Gastroesophageal sphincter (tissue), 4 donors: ENCODE results near the gene TATDN2. TPM values are rescaled to one million over a fixed set of nuclear protein-coding genes. Genes with fewer than 3 reads are reported as not detected.
"Not testable (repeated sequence)": the region's sequence is repeated elsewhere in the genome, so short reads cannot be mapped to it uniquely, and the experiment has no call there.

Experiments used
- ATAC-seq: fragments of 150-250 bp; one replicate; pipeline ENCODE4 v1.9.1; 2016; ENCODE audit warnings: mild to moderate bottlenecking, moderate library complexity
- H3K27ac ChIP-seq, 4 donors: fragments of 200-600 bp; sonication (generic) in 3 of 4; 1 replicate in 3 of 4; 2 replicates in 1 of 4; pipeline ENCODE4 v1.5.1; 2016 to 2019
- H3K27me3 ChIP-seq: fragments of 200-600 bp; sonication (generic); one replicate; pipeline ENCODE4 v1.5.1; 2019
- H3K36me3 ChIP-seq, 2 donors: fragments of 200-600 bp; sonication (generic); one replicate each; pipeline ENCODE4 v1.5.1; 2019; ENCODE audit warnings: control low read depth in 1 of 2
- H3K4me1 ChIP-seq, 3 donors: fragments of 200-600 bp; sonication (generic); 1 replicate in 2 of 3; 2 replicates in 1 of 3; pipeline ENCODE4 v1.5.1; 2016 to 2019; ENCODE audit warnings: control low read depth in 2 of 3
- H3K4me3 ChIP-seq, 2 donors: fragments of 200-600 bp; sonication (generic); one replicate each; pipeline ENCODE4 v1.5.1; 2019; ENCODE audit warnings: mild to moderate bottlenecking in 1 of 2, moderate library complexity in 1 of 2
- H3K9me3 ChIP-seq, 3 donors: fragments of 200-600 bp; sonication (generic); one replicate each; pipeline ENCODE4 v1.5.1; 2017 to 2019; ENCODE audit warnings: control low read depth in 2 of 3
- EP300 ChIP-seq: sonication (generic); formaldehyde crosslinking; IDR thresholded peaks from one replicate; pipeline ENCODE4 v1.6.1; 2017; ENCODE audit warnings: antibody characterized with exemption, mild to moderate bottlenecking
- POLR2A ChIP-seq, 2 donors: fragments of 450-650 bp; IDR thresholded peaks; one replicate each; pipeline ENCODE4 v1.6.1; 2017; ENCODE audit warnings: antibody characterized with exemption in 2 of 2, mild to moderate bottlenecking in 2 of 2, moderate library complexity in 1 of 2
- POLR2AphosphoS5 ChIP-seq: sonication (generic); formaldehyde crosslinking; IDR thresholded peaks from one replicate; pipeline ENCODE4 v1.6.1; 2017; ENCODE audit warnings: antibody characterized with exemption
- WGBS, 2 donors: methylation state at CpG; one replicate each; pipeline ENCODE4 v1.1.5; 2018; ENCODE audit warnings: low coverage in 1 of 2; 5-methylcytosine and 5-hydroxymethylcytosine counted together
- total RNA-seq, 4 donors: library from RNA; depleted of rRNA; stranded (reverse); fragments of >200 nt; gene quantifications; one replicate each; pipeline ENCODE4 v1.1.0, GENCODE V29; 2016
- TF ChIP-seq, protein P1 (sequence below), 4 experiments: fragments of 200-600 bp in 2 of 4; fragments of 450-650 bp in 2 of 4; sonication (generic) in 1 of 4; IDR thresholded peaks; one replicate each; pipeline ENCODE4 v1.5.1; 2017 to 2019; ENCODE audit warnings: antibody characterized with exemption in 4 of 4, mild to moderate bottlenecking in 2 of 4, moderate library complexity in 2 of 4

The TATDN2 gene
- total RNA-seq, 4 donors from 2014 or later, result 10.0 to 28.4 (median 22.6) TPM

GRCh38 chr3:10268116-10268515 lies 19.9 kb downstream of the TATDN2 start:
- TF ChIP-seq POLR2A (IDR thresholded peaks at IDR 0.05) (no peak), POLR2AphosphoS5 (no peak), EP300 (no peak)
- TF ChIP-seq, protein P1, sequence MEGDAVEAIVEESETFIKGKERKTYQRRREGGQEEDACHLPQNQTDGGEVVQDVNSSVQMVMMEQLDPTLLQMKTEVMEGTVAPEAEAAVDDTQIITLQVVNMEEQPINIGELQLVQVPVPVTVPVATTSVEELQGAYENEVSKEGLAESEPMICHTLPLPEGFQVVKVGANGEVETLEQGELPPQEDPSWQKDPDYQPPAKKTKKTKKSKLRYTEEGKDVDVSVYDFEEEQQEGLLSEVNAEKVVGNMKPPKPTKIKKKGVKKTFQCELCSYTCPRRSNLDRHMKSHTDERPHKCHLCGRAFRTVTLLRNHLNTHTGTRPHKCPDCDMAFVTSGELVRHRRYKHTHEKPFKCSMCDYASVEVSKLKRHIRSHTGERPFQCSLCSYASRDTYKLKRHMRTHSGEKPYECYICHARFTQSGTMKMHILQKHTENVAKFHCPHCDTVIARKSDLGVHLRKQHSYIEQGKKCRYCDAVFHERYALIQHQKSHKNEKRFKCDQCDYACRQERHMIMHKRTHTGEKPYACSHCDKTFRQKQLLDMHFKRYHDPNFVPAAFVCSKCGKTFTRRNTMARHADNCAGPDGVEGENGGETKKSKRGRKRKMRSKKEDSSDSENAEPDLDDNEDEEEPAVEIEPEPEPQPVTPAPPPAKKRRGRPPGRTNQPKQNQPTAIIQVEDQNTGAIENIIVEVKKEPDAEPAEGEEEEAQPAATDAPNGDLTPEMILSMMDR (IDR thresholded peaks at IDR 0.05), result no peak
- no peak for ATAC-seq
- no peak overlapping the region for H3K4me3 ChIP-seq
- H3K27me3 ChIP-seq, result no peaks in the 10 kb centered on the region
- H3K9me3 ChIP-seq, result no peaks in the 10 kb centered on the region
- peaks cover 0 to 42% (median 3%) of the 10 kb centered on the region in 3 donors for H3K4me1 ChIP-seq
- H3K36me3 ChIP-seq, result peaks cover 0 to 66% of the 10 kb centered on the region in 2 donors
- H3K27ac ChIP-seq, result no peak overlapping the region

DNA sequence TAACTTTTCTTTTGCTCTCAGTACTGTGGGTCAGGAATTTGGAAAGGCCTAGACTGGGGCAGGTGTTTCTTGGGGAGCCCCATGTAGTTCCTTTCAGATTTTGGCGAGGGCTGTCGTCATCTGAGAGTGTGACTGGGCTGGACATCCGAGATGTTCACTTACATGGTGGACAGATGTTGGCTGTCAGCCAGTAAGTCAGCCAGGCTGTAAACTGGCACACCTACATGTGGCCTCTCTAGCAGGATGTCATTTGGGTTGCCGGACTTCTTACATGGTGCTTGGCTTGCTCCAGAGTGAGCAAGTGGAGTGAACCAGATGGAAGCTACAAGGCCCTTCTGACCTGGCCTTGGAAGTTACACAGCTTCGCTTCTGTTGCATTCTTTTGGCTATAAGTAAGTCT lies 20.7 kb downstream of the TATDN2 start:
- Histone ChIP-seq H3K4me3 (no peak overlapping the region), H3K36me3 (peaks cover 0 to 66% of the 10 kb centered on the region in 2 donors), H3K9me3 (no peaks in the 10 kb centered on the region), H3K27me3 (no peaks in the 10 kb centered on the region), H3K27ac (no peak overlapping the region), H3K4me1 (peaks cover 0 to 42% (median 10%) of the 10 kb centered on the region in 3 donors)
- no peak for ATAC-seq
- 73% methylated on average over 2 of the region's 5 CpGs; no CpG with 5 or more reads in 1 of the 2 donors for WGBS, 2 donors
- TF ChIP-seq EP300, result no peak
- TF ChIP-seq POLR2A (IDR thresholded peaks at IDR 0.05), result no peak
- TF ChIP-seq, protein P1 (IDR thresholded peaks at IDR 0.05), result no peak
- TF ChIP-seq POLR2AphosphoS5, result no peak

- no peak for ATAC-seq
- no peaks in the 10 kb centered on the region for H3K9me3 ChIP-seq
- 96 to 100% methylated on average over 3 to 4 of the region's 5 CpGs for WGBS, 2 donors
- H3K27me3 ChIP-seq, result no peaks in the 10 kb centered on the region
- no peak overlapping the region for H3K4me3 ChIP-seq
- H3K36me3 ChIP-seq, result peaks cover 0 to 64% of the 10 kb centered on the region in 2 donors
- H3K4me1 ChIP-seq, result peaks cover 0 to 44% (median 16%) of the 10 kb centered on the region in 3 donors
- TF ChIP-seq EP300 (no peak), POLR2A (IDR thresholded peaks at IDR 0.05) (no peak), POLR2AphosphoS5 (no peak)
- TF ChIP-seq, protein P1 (IDR thresholded peaks at IDR 0.05), result no peak
- no peak overlapping the region for H3K27ac ChIP-seq
Observed at GRCh38 chr3:10269443-10269842, 21.2 kb downstream of the TATDN2 start.

- H3K4me1 ChIP-seq, result peaks cover 0 to 33% (median 17%) of the 10 kb centered on the region in 3 donors
- WGBS, 2 donors, result 91 to 100% methylated on average over 2 to 7 of the region's 11 CpGs
- not testable (repeated sequence) for ATAC-seq, H3K9me3 ChIP-seq, H3K27me3 ChIP-seq, H3K27ac ChIP-seq, H3K4me3 ChIP-seq
- H3K36me3 ChIP-seq, result peaks cover 0 to 72% of the 10 kb centered on the region in 2 donors
Observed at GRCh38 chr3:10272476-10272875, 24.2 kb downstream of the TATDN2 start.

DNA sequence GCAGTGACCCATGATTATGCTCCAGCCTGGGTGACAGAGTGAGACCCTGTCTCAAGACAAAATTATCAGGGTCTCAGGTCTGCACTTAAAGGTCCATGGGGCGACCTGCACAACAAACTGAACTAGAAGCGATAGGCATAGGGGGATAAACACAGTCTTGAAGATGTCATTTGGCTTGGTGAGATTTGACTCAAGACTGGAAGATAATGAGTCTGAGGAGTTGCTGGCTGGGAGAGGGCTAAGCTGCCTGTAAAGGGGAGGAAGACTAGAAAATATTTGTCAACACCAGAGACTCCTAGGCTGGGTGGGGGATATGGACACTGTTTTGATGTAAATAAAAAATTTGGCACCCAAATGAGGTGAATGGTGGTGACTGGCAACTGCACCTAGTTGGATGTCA lies 24.7 kb downstream of the TATDN2 start:
- TF ChIP-seq, protein P1 (IDR thresholded peaks at IDR 0.05), result no peak
- TF ChIP-seq POLR2A (IDR thresholded peaks at IDR 0.05), result no peak
- TF ChIP-seq POLR2AphosphoS5, result no peak
- TF ChIP-seq EP300, result no peak
- Histone ChIP-seq H3K4me3 (no peak overlapping the region), H3K27ac (no peak overlapping the region), H3K27me3 (no peaks in the 10 kb centered on the region), H3K4me1 (peaks cover 0 to 28% (median 17%) of the 10 kb centered on the region in 3 donors), H3K36me3 (peaks cover 0 to 77% of the 10 kb centered on the region in 2 donors), H3K9me3 (no peaks in the 10 kb centered on the region)
- no peak for ATAC-seq
- WGBS, 2 donors, result 83 to 100% methylated on average over 2 of the region's 2 CpGs
